ENCODE measurements around the gene ATP5F1C. TPM values are rescaled to one million over a fixed set of nuclear protein-coding genes. Genes with fewer than 3 reads are reported as not detected.

The ATP5F1C gene
- total and polyA plus RNA-seq, 2 donors (not counting 1 experiment from before 2014, with no cell fraction given): 114 to 116 TPM

DNA sequence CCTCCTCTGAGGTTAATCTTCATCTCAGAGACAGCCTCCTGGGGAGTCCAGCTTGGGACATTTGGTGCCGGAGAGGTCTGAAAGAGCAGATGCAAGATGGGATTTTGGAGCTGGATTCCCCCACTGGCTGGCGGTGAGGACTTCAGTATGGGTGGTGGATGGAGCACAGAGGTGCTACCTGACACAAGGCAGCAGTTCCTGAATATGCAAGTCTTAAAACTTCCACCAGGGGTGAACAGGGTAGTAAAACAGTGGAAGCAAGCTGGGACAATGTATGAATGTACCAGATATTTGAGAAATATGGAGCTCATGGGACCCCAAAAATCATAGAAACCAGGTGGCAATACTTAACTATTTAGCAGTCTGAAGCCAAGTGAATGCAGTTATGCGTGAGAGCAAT lies 25.5 kb downstream of the ATP5F1C start:
- CTCF ChIA-PET: no interaction called here
- peaks cover 0 to 1% of the 10 kb centered on the region in 2 experiments for H3K36me3 ChIP-seq (replicated peaks in 1 of 2; ENCODE audit: control extremely low read depth in 1 of 2, control insufficient read depth in 1 of 2, extremely low read depth in 1 of 2, insufficient read depth in 2 of 2, low read length in 1 of 2)
- no peak overlapping the region for H3K9ac ChIP-seq (ENCODE audit: low read length)
- no peaks in the 10 kb centered on the region for H3K9me3 ChIP-seq (ENCODE audit: control extremely low read depth in 1 of 3, control insufficient read depth in 2 of 3, insufficient read depth in 1 of 3, low read length in 2 of 3)
- no peak overlapping the region for H3K27ac ChIP-seq (ENCODE audit: low read length in 2 of 2)
- no peak overlapping the region for H3K4me3 ChIP-seq (ENCODE audit: control extremely low read depth in 1 of 5, extremely low read depth in 1 of 5, insufficient read depth in 1 of 5, low read depth in 2 of 5, low read length in 4 of 5)
- POLR2A ChIA-PET: no interaction called here
- Mint-ChIP-seq H3K9me3 (ENCODE audit: insufficient read depth) (no peaks in the 10 kb centered on the region), H3K27ac (no peak overlapping the region), H3K27me3 (peaks cover 20% of the 10 kb centered on the region), H3K4me3 (no peak overlapping the region), H3K4me1 (peaks cover 11% of the 10 kb centered on the region)
- 72% methylated on average over 3 of the region's 3 CpGs for WGBS (ENCODE audit: insufficient coverage)
- H4K20me1 ChIP-seq (ENCODE audit: control insufficient read depth, insufficient read depth, low read length, poor library complexity, severe bottlenecking): no peaks in the 10 kb centered on the region
- H3K79me2 ChIP-seq (ENCODE audit: control insufficient read depth, insufficient read depth, low read length): peaks cover 5% of the 10 kb centered on the region
- ATAC-seq (ENCODE audit: low read depth) (no peak), DNase-seq (no peak)
- H2AFZ ChIP-seq (ENCODE audit: insufficient read depth, low read depth, low read length, poor library complexity, severe bottlenecking): no peak overlapping the region
- H3K4me2 ChIP-seq (replicated peaks; ENCODE audit: low read depth, low read length, poor library complexity, severe bottlenecking): no peak overlapping the region
- peaks cover 0 to 18% (median 1%) of the 10 kb centered on the region in 4 experiments for H3K27me3 ChIP-seq (replicated peaks in 1 of 4; ENCODE audit: control extremely low read depth in 1 of 4, control insufficient read depth in 3 of 4, insufficient read depth in 4 of 4, low read length in 3 of 4)
- intact Hi-C loops (cut with micrococcal nuclease): no loop called here
- peaks cover 0 to 6% of the 10 kb centered on the region in 2 donors for H3K4me1 ChIP-seq (ENCODE audit: control insufficient read depth in 2 of 2, insufficient read depth in 2 of 2, low read length in 2 of 2)
- TF ChIP-seq CTCF (IDR thresholded peaks at IDR 0.05): no peak
- TF ChIP-seq EZH2 (IDR thresholded peaks at IDR 0.05; ENCODE audit: borderline replicate concordance, insufficient read depth, low read depth, low read length, poor library complexity, severe bottlenecking): no peak

DNA sequence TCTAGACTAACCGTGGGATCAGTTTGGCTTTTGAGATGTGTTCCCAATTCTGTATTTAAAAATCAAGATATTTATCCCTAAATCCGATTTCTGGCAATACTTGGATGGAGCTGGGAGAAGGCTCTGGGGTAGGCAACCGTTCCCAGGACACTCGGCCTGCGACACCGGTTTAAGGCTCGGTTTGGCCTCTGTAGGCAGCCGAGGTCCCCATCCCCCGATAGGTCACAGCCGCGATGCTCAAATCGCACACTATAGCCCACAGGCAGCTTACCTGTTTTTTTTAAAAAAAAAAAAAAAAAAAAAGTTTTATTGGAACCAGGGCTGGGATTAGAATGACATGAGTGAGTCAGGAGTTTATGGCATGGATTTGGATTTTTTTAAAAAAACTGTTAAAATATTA lies 29.6 kb downstream of the ATP5F1C start:
- no peak for DNase-seq
- peaks cover 42% of the 10 kb centered on the region for H3K79me2 ChIP-seq (ENCODE audit: control insufficient read depth, insufficient read depth, low read length)
- intact Hi-C loops (cut with micrococcal nuclease): no loop called here
- H4K20me1 ChIP-seq (ENCODE audit: control insufficient read depth, insufficient read depth, low read length, poor library complexity, severe bottlenecking): no peaks in the 10 kb centered on the region
- peak overlapping the region; percentile 82 to 97 (median 92) for H3K4me3 ChIP-seq (ENCODE audit: control extremely low read depth in 1 of 5, extremely low read depth in 1 of 5, insufficient read depth in 1 of 5, low read depth in 2 of 5, low read length in 4 of 5)
- Mint-ChIP-seq H3K27me3 (peaks cover 20% of the 10 kb centered on the region), H3K27ac (no peak overlapping the region), H3K4me3 (peak overlapping the region; percentile 94), H3K4me1 (peaks cover 29% of the 10 kb centered on the region), H3K9me3 (ENCODE audit: insufficient read depth) (no peaks in the 10 kb centered on the region)
- peak overlapping the region; percentile 94 for H2AFZ ChIP-seq (ENCODE audit: insufficient read depth, low read depth, low read length, poor library complexity, severe bottlenecking)
- peaks cover 0 to 7% of the 10 kb centered on the region in 2 experiments for H3K36me3 ChIP-seq (replicated peaks in 1 of 2; ENCODE audit: control extremely low read depth in 1 of 2, control insufficient read depth in 1 of 2, extremely low read depth in 1 of 2, insufficient read depth in 2 of 2, low read length in 1 of 2)
- peak overlapping the region; percentile 91 for H3K9ac ChIP-seq (ENCODE audit: low read length)
- no peak for ATAC-seq (ENCODE audit: low read depth)
- ChIA-PET CTCF (interaction anchor here (0.8 to 2.4 kb wide), 5 partner anchors 10 to 409 kb away, joined by 3 to 15 read pairs (median 3); partner anchors contain the start of genes ATP5F1C and KIN), POLR2A (interaction anchor here (1.5 to 2.9 kb wide), 2 partner anchors 9 to 30 kb away, joined by 3 to 38 read pairs; partner anchors contain the start of genes ATP5F1C and KIN)
- no peaks in the 10 kb centered on the region for H3K9me3 ChIP-seq (ENCODE audit: control extremely low read depth in 1 of 3, control insufficient read depth in 2 of 3, insufficient read depth in 1 of 3, low read length in 2 of 3)
- H3K27ac ChIP-seq (ENCODE audit: low read length in 2 of 2): peak overlapping the region; percentile 14 to 73
- peaks cover 0 to 18% (median 1%) of the 10 kb centered on the region in 4 experiments for H3K27me3 ChIP-seq (replicated peaks in 1 of 4; ENCODE audit: control extremely low read depth in 1 of 4, control insufficient read depth in 3 of 4, insufficient read depth in 4 of 4, low read length in 3 of 4)
- peaks cover 12 to 19% of the 10 kb centered on the region in 2 donors for H3K4me1 ChIP-seq (ENCODE audit: control insufficient read depth in 2 of 2, insufficient read depth in 2 of 2, low read length in 2 of 2)
- peak overlapping the region; percentile 90 for H3K4me2 ChIP-seq (replicated peaks; ENCODE audit: low read depth, low read length, poor library complexity, severe bottlenecking)
- TF ChIP-seq EZH2 (IDR thresholded peaks at IDR 0.05; ENCODE audit: borderline replicate concordance, insufficient read depth, low read depth, low read length, poor library complexity, severe bottlenecking) (no peak), CTCF (IDR thresholded peaks at IDR 0.05) (no peak)
- WGBS (ENCODE audit: insufficient coverage): 0% methylated on average over 5 of the region's 12 CpGs
